GM12865 (cell line): ENCODE results near the gene GTPBP3.

Experiments used
- DNase-seq: peaks from one replicate; pipeline ENCODE4 v3.0.0; 2010; ENCODE audit warnings: low read depth
- H3K4me3 ChIP-seq: 2 replicates; pipeline ENCODE4 v1.5.1; 2011; ENCODE audit warnings: mild to moderate bottlenecking, low read depth, low read length, control low read depth
- CTCF ChIP-seq: IDR thresholded peaks from 2 replicates; pipeline ENCODE4 v1.5.1; 2011; ENCODE audit warnings: low read length, control low read depth, low read depth, inconsistent platforms; ENCODE audit not compliant: insufficient read depth; ENCODE audit errors: missing control alignments

The GTPBP3 gene

DNA sequence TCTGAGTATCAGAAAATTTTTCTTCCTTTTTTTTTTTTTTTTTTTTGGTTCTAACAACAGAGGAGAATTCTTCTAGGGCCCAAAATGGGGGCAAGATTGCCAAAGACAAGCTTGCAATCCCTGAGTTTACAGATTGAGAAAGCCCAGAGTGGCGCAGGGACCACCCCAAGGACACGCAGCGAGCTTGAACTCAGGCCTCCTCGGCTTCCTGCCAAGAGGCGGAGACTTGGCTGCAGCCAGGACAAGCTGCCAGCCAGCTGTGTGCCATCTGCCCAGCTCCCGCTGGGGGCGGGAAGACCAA, 32.2 kb upstream of the GTPBP3 start:
- peak overlapping the region; percentile 7; the same call in 1 of the 2 replicates for H3K4me3 ChIP-seq
- DNase-seq, result no peak
- TF ChIP-seq CTCF, result no peak

GRCh38 chr19:17305517-17306284, 31.7 kb upstream of the GTPBP3 start, which contains the start of gene MRPL34:
Gene MRPL34 (plus strand): TSS chr19:17305872. CDS start chr19:17305893, 21 bp downstream.
- peak; percentile 71 for TF ChIP-seq CTCF
- DNase-seq, result peak; percentile 100
- peak within 1 kb of the TSS; percentile 74 for H3K4me3 ChIP-seq

DNA sequence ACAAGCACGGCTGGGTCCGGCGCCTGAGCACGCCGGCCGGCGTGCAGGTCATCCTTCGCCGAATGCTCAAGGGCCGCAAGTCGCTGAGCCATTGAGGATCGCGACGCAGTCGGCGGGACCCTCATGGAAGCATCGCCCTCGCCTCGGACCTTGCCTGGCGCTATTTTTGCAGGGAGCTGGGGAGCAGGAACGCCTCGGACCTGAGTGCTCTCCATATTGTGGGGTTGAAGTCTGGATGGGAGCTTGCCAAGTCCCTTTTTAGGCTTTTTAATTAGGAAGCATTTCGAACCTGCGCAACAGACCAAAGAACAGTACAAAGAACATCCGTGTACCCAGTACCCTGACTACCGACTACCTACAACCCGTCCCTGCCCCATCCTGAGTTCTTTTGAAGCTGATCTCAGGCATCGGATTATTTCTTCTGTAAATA, 31.1 kb upstream of the GTPBP3 start:
- DNase-seq, result no peak
- peak overlapping the region; percentile 74 for H3K4me3 ChIP-seq
- TF ChIP-seq CTCF, result no peak

- H3K4me3 ChIP-seq, result no peak overlapping the region
- no peak for TF ChIP-seq CTCF
- no peak for DNase-seq
Observed at GRCh38 chr19:17307876-17308377, 29.4 kb upstream of the GTPBP3 start.

GRCh38 chr19:17309198-17309964, 28.0 kb upstream of the GTPBP3 start, which contains the start of gene DDA1:
Gene DDA1 (plus strand): TSS chr19:17309563. CDS start chr19:17309655, 92 bp downstream.
- peak; percentile 100 for DNase-seq
- H3K4me3 ChIP-seq, result peak within 1 kb of the TSS; percentile 95
- no peak for TF ChIP-seq CTCF

GRCh38 chr19:17309965-17310461, 27.3 kb upstream of the GTPBP3 start:
- TF ChIP-seq CTCF, result no peak
- H3K4me3 ChIP-seq, result peak overlapping the region; percentile 95
- DNase-seq, result no peak
